Suprapubic skin (tissue), 3 donors: ENCODE measurements around the gene FAM241A.

Experiments
- POLR2AphosphoS5 ChIP-seq, 3 donors: sonication (generic); formaldehyde crosslinking; IDR thresholded peaks; one replicate each; pipeline ENCODE4 v1.6.1; 2017; ENCODE audit warnings: antibody characterized with exemption in 3 of 3
- TF ChIP-seq, protein P1 (sequence below), 2 donors: fragments of 200-600 bp in 1 of 2; fragments of 450-650 bp in 1 of 2; sonication (generic) in 1 of 2; IDR thresholded peaks; one replicate each; pipeline ENCODE4 v1.5.1; 2016 to 2019; ENCODE audit warnings: antibody characterized with exemption in 2 of 2, mild to moderate bottlenecking in 1 of 2, moderate library complexity in 1 of 2

DNA sequence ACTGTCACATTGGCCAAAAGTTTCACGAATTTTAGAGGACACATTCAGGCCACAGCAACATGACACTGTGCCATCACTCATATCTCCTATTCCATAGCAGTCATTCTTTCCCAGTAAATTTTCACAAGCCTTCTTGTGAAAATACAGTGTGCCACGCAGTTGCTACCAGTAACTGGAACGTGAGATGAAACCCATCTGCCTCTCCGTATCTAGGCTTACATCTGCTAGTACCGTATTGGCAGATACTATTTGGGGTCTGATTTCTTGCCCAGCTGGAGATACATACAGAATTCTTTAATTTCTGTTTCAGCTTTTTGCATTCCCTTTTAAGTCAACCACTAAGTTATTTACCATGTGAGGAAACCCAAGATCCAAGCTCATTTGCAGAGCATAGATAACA, 8.7 kb upstream of the FAM241A start:
- TF ChIP-seq, protein P1, sequence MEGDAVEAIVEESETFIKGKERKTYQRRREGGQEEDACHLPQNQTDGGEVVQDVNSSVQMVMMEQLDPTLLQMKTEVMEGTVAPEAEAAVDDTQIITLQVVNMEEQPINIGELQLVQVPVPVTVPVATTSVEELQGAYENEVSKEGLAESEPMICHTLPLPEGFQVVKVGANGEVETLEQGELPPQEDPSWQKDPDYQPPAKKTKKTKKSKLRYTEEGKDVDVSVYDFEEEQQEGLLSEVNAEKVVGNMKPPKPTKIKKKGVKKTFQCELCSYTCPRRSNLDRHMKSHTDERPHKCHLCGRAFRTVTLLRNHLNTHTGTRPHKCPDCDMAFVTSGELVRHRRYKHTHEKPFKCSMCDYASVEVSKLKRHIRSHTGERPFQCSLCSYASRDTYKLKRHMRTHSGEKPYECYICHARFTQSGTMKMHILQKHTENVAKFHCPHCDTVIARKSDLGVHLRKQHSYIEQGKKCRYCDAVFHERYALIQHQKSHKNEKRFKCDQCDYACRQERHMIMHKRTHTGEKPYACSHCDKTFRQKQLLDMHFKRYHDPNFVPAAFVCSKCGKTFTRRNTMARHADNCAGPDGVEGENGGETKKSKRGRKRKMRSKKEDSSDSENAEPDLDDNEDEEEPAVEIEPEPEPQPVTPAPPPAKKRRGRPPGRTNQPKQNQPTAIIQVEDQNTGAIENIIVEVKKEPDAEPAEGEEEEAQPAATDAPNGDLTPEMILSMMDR (IDR thresholded peaks at IDR 0.05) = no peak
- TF ChIP-seq POLR2AphosphoS5 (IDR thresholded peaks at IDR 0.05) = no peak
